ENCODE results near the gene ANTXR1.

DNA sequence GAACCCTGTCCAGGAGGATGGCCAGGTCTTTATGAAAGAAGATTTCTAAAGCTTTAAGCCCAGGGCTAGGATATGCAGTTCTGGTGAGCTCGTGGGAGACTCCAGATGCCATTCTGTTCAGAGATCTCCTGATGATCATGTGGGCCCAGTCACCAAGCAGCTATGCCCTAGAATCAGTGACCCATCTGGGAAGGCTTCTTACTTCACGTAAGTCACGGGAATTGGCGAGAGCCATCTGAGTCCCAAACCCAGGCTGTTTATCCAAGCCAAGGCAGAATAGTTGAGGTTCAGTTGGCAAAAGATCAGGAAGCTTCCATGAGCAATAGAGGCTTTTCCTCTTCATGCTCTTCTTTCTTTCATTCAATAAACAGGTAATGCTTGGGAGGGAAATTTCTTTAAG lies 23.9 kb downstream of the ANTXR1 start:
- TF ChIP-seq, protein P1, sequence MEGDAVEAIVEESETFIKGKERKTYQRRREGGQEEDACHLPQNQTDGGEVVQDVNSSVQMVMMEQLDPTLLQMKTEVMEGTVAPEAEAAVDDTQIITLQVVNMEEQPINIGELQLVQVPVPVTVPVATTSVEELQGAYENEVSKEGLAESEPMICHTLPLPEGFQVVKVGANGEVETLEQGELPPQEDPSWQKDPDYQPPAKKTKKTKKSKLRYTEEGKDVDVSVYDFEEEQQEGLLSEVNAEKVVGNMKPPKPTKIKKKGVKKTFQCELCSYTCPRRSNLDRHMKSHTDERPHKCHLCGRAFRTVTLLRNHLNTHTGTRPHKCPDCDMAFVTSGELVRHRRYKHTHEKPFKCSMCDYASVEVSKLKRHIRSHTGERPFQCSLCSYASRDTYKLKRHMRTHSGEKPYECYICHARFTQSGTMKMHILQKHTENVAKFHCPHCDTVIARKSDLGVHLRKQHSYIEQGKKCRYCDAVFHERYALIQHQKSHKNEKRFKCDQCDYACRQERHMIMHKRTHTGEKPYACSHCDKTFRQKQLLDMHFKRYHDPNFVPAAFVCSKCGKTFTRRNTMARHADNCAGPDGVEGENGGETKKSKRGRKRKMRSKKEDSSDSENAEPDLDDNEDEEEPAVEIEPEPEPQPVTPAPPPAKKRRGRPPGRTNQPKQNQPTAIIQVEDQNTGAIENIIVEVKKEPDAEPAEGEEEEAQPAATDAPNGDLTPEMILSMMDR (IDR thresholded peaks at IDR 0.05 in 2 of 3, conservative IDR thresholded peaks at IDR 0.05 in 1 of 3; ENCODE audit: borderline replicate concordance in 1 of 3, insufficient read depth in 1 of 3, low read depth in 2 of 3, low read length in 2 of 3), result no peak
- TF ChIP-seq EGR1 (IDR thresholded peaks at IDR 0.05; ENCODE audit: low read depth) (no peak), POLR2A (IDR thresholded peaks at IDR 0.05; ENCODE audit: borderline replicate concordance, extremely low read depth, insufficient read depth, insufficient read length) (no peak), RAD21 (IDR thresholded peaks at IDR 0.05; ENCODE audit: low read depth) (no peak), REST (IDR thresholded peaks at IDR 0.05; ENCODE audit: low read depth) (no peak)

Data from HCT116 (cell line).